ENCODE data around the gene CGREF1. TPM values are rescaled to one million over a fixed set of nuclear protein-coding genes. Genes with fewer than 3 reads are reported as not detected.

The CGREF1 gene
- total RNA-seq, 2 experiments from 2014 or later = 2.7 to 2.9 TPM

GRCh38 chr2:27134781-27135477, 16.0 kb upstream of the CGREF1 start:
- no peak for DNase-seq
- ChIA-PET CTCF (interaction anchor here (1.2 to 2.2 kb wide), 5 partner anchors 11 to 173 kb away, joined by 4 to 19 read pairs (median 10); partner anchors contain the start of gene ABHD1), POLR2A (interaction anchor here (1.6 to 2.6 kb wide), 3 partner anchors 9 to 83 kb away, joined by 3 to 20 read pairs (median 5); partner anchors contain the start of gene ABHD1)
- intact Hi-C loops (cut with micrococcal nuclease) = loop anchor here (1.0 to 5.0 kb wide), 4 partner anchors 12 to 82 kb away; partner anchors contain the start of genes ABHD1, CAD, KHK and OST4
- Mint-ChIP-seq H3K9me3 (no peaks in the 10 kb centered on the region), H3K4me1 (ENCODE audit: low read depth) (peaks cover 20% of the 10 kb centered on the region), H3K27me3 (no peaks in the 10 kb centered on the region), H3K27ac (peak overlapping the region; percentile 86), H3K4me3 (peak overlapping the region; percentile 89), H3K36me3 (peaks cover 15% of the 10 kb centered on the region)

- H3K4me3 Mint-ChIP-seq = peak within 1 kb of the TSS; percentile 89
- DNase-seq = peak; percentile 98
- ChIA-PET CTCF (interaction anchor here (0.8 to 2.4 kb wide), 11 partner anchors 10 to 172 kb away, joined by 3 to 19 read pairs (median 4); partner anchors contain the start of gene ABHD1), POLR2A (interaction anchor here (0.5 to 2.6 kb wide), 8 partner anchors 8 to 107 kb away, joined by 3 to 20 read pairs (median 4); partner anchors contain the start of genes ABHD1, ATRAID, CGREF1 and KHK)
- peaks cover 15% of the 10 kb centered on the region for H3K36me3 Mint-ChIP-seq
- no peaks in the 10 kb centered on the region for H3K9me3 Mint-ChIP-seq
- intact Hi-C loops (cut with micrococcal nuclease) = loop anchor here (1.0 to 5.0 kb wide), 4 partner anchors 11 to 83 kb away; partner anchors contain the start of genes ABHD1, CAD, KHK and OST4
- peaks cover 20% of the 10 kb centered on the region for H3K4me1 Mint-ChIP-seq (ENCODE audit: low read depth)
- H3K27ac Mint-ChIP-seq = peak within 1 kb of the TSS; percentile 86
- H3K27me3 Mint-ChIP-seq = no peaks in the 10 kb centered on the region
Observed at GRCh38 chr2:27133905-27134780, 15.2 kb upstream of the CGREF1 start, which contains the start of gene PREB. TSS of gene PREB (minus strand) at chr2:27134636. CDS start at chr2:27134421, 215 bp downstream.

- H3K4me3 Mint-ChIP-seq = peak overlapping the region; percentile 89
- intact Hi-C loops (cut with micrococcal nuclease) = loop anchor here (5.0 kb wide), 1 partner anchor 46 kb away; the partner anchor contains the start of gene KHK
- peak overlapping the region; percentile 79 for H3K27ac Mint-ChIP-seq
- no peaks in the 10 kb centered on the region for H3K27me3 Mint-ChIP-seq
- peaks cover 15% of the 10 kb centered on the region for H3K36me3 Mint-ChIP-seq
- ChIA-PET CTCF (interaction anchor here (0.8 to 2.4 kb wide), 11 partner anchors 9 to 171 kb away, joined by 3 to 19 read pairs (median 4); partner anchors contain the start of gene ABHD1), POLR2A (interaction anchor here (0.7 to 2.6 kb wide), 7 partner anchors 8 to 108 kb away, joined by 3 to 20 read pairs (median 3); partner anchors contain the start of genes ABHD1, ATRAID, CGREF1 and KHK)
- peak; percentile 55 for DNase-seq
- peaks cover 20% of the 10 kb centered on the region for H3K4me1 Mint-ChIP-seq (ENCODE audit: low read depth)
- H3K9me3 Mint-ChIP-seq = no peaks in the 10 kb centered on the region
Observed at GRCh38 chr2:27133195-27133875, 14.4 kb upstream of the CGREF1 start.

- Mint-ChIP-seq H3K27ac (no peak overlapping the region), H3K9me3 (no peaks in the 10 kb centered on the region), H3K36me3 (peaks cover 15% of the 10 kb centered on the region), H3K4me1 (ENCODE audit: low read depth) (peaks cover 20% of the 10 kb centered on the region), H3K4me3 (no peak overlapping the region), H3K27me3 (no peaks in the 10 kb centered on the region)
- intact Hi-C loops (cut with micrococcal nuclease) = loop anchor here (5.0 kb wide), 1 partner anchor 44 kb away; the partner anchor contains the start of gene KHK
- no peak for DNase-seq
- ChIA-PET POLR2A (interaction anchor here (1.2 kb wide), 1 partner anchor 8 kb away, joined by 4 read pairs; no protein-coding TSS in a partner anchor), CTCF (interaction anchor here (1.2 kb wide), 1 partner anchor 8 kb away, joined by 6 read pairs; the partner anchor contains the start of gene ABHD1)
Observed at GRCh38 chr2:27131429-27131828, 12.5 kb upstream of the CGREF1 start.

GRCh38 chr2:27130396-27130795, 11.5 kb upstream of the CGREF1 start:
- no peak for DNase-seq
- CTCF ChIA-PET = no interaction called here
- H3K4me3 Mint-ChIP-seq = no peak overlapping the region
- H3K4me1 Mint-ChIP-seq (ENCODE audit: low read depth) = peaks cover 20% of the 10 kb centered on the region
- no peaks in the 10 kb centered on the region for H3K27me3 Mint-ChIP-seq
- no peak overlapping the region for H3K27ac Mint-ChIP-seq
- H3K9me3 Mint-ChIP-seq = no peaks in the 10 kb centered on the region
- peaks cover 15% of the 10 kb centered on the region for H3K36me3 Mint-ChIP-seq
- POLR2A ChIA-PET = no interaction called here
- intact Hi-C loops (cut with micrococcal nuclease) = loop anchor here (5.0 kb wide), 1 partner anchor 43 kb away; the partner anchor contains the start of gene KHK

GRCh38 chr2:27128668-27129571, 10.0 kb upstream of the CGREF1 start:
- H3K9me3 Mint-ChIP-seq = no peaks in the 10 kb centered on the region
- intact Hi-C loops (cut with micrococcal nuclease) = no loop called here
- H3K4me1 Mint-ChIP-seq (ENCODE audit: low read depth) = peaks cover 16% of the 10 kb centered on the region
- peaks cover 13% of the 10 kb centered on the region for H3K36me3 Mint-ChIP-seq
- no peak overlapping the region for H3K27ac Mint-ChIP-seq
- no peaks in the 10 kb centered on the region for H3K27me3 Mint-ChIP-seq
- ChIA-PET POLR2A (no interaction called here), CTCF (no interaction called here)
- DNase-seq = no peak
- H3K4me3 Mint-ChIP-seq = no peak overlapping the region

GRCh38 chr2:27127883-27128667, 9.1 kb upstream of the CGREF1 start:
- Mint-ChIP-seq H3K4me3 (no peak overlapping the region), H3K27ac (no peak overlapping the region), H3K27me3 (no peaks in the 10 kb centered on the region), H3K4me1 (ENCODE audit: low read depth) (peaks cover 12% of the 10 kb centered on the region), H3K36me3 (peaks cover 12% of the 10 kb centered on the region), H3K9me3 (no peaks in the 10 kb centered on the region)
- no peak for DNase-seq
- CTCF ChIA-PET = no interaction called here
- POLR2A ChIA-PET = no interaction called here
- intact Hi-C loops (cut with micrococcal nuclease) = no loop called here

- Mint-ChIP-seq H3K9me3 (no peaks in the 10 kb centered on the region), H3K36me3 (peaks cover 5% of the 10 kb centered on the region), H3K27ac (no peak overlapping the region), H3K27me3 (no peaks in the 10 kb centered on the region), H3K4me1 (ENCODE audit: low read depth) (peaks cover 6% of the 10 kb centered on the region), H3K4me3 (no peak overlapping the region)
- ChIA-PET CTCF (interaction anchor here (0.6 kb wide), 1 partner anchor 691 kb away, joined by 3 read pairs; no protein-coding TSS in a partner anchor), POLR2A (interaction anchor here (1.4 kb wide), 1 partner anchor 8 kb away, joined by 5 read pairs; the partner anchor contains the start of gene PREB)
- intact Hi-C loops (cut with micrococcal nuclease) = no loop called here
- no peak for DNase-seq
Observed at GRCh38 chr2:27126252-27126710, 7.4 kb upstream of the CGREF1 start.

GRCh38 chr2:27125104-27125503, 6.2 kb upstream of the CGREF1 start:
- CTCF ChIA-PET = interaction anchor here (1.1 to 2.4 kb wide), 3 partner anchors 9 to 279 kb away, joined by 4 to 19 read pairs (median 6); partner anchors contain the start of gene PREB
- H3K36me3 Mint-ChIP-seq = no peaks in the 10 kb centered on the region
- POLR2A ChIA-PET = interaction anchor here (1.4 kb wide), 1 partner anchor 9 kb away, joined by 5 read pairs; the partner anchor contains the start of gene PREB
- H3K4me1 Mint-ChIP-seq (ENCODE audit: low read depth) = peaks cover 6% of the 10 kb centered on the region
- DNase-seq = no peak
- no peaks in the 10 kb centered on the region for H3K9me3 Mint-ChIP-seq
- H3K27me3 Mint-ChIP-seq = peaks cover 6% of the 10 kb centered on the region
- H3K27ac Mint-ChIP-seq = no peak overlapping the region
- no peak overlapping the region for H3K4me3 Mint-ChIP-seq
- intact Hi-C loops (cut with micrococcal nuclease) = no loop called here

Measured in activated CD4-positive, alpha-beta memory T cell treated with anti-CD3 and anti-CD28 coated beads for 36 hours (primary cell).